Suprapubic skin (tissue), 4 donors: ENCODE data around the gene ADGRE3. TPM values are rescaled to one million over a fixed set of nuclear protein-coding genes. Genes with fewer than 3 reads are reported as not detected.
"Not testable (repeated sequence)": the region's sequence is repeated elsewhere in the genome, so short reads cannot be mapped to it uniquely, and the experiment has no call there.

Experiments
- DNase-seq, 2 donors: peaks; one replicate each; pipeline ENCODE4 v3.0.0-alpha.2; 2019; ENCODE audit warnings: low spot score in 2 of 2
- H3K27ac ChIP-seq: fragments of 200-600 bp; sonication (generic); one replicate; pipeline ENCODE4 v1.5.1; 2019
- H3K27me3 ChIP-seq: fragments of 200-600 bp; sonication (generic); one replicate; pipeline ENCODE4 v1.5.1; 2019
- H3K36me3 ChIP-seq: fragments of 200-600 bp; sonication (generic); one replicate; pipeline ENCODE4 v1.5.1; 2019
- H3K4me1 ChIP-seq: fragments of 200-600 bp; sonication (generic); one replicate; pipeline ENCODE4 v1.5.1; 2019
- H3K4me3 ChIP-seq: fragments of 200-600 bp; sonication (generic); one replicate; pipeline ENCODE4 v1.5.1; 2019; ENCODE audit warnings: mild to moderate bottlenecking
- H3K9me3 ChIP-seq: fragments of 200-600 bp; sonication (generic); one replicate; pipeline ENCODE4 v1.5.1; 2019
- CTCF ChIP-seq, 2 donors: fragments of 200-600 bp in 1 of 2; fragments of 450-650 bp in 1 of 2; sonication (generic) in 1 of 2; IDR thresholded peaks; one replicate each; pipeline ENCODE4 v1.5.1; 2016 to 2019; ENCODE audit warnings: antibody characterized with exemption in 2 of 2, mild to moderate bottlenecking in 1 of 2, moderate library complexity in 1 of 2
- EP300 ChIP-seq: sonication (generic); formaldehyde crosslinking; IDR thresholded peaks from one replicate; pipeline ENCODE4 v1.6.1; 2017; ENCODE audit warnings: antibody characterized with exemption
- POLR2A ChIP-seq, 2 donors: fragments of 450-650 bp; IDR thresholded peaks; one replicate each; pipeline ENCODE4 v1.6.1; 2017; ENCODE audit warnings: antibody characterized with exemption in 2 of 2, mild to moderate bottlenecking in 2 of 2, moderate library complexity in 2 of 2
- POLR2AphosphoS5 ChIP-seq, 3 donors: sonication (generic); formaldehyde crosslinking; IDR thresholded peaks; one replicate each; pipeline ENCODE4 v1.6.1; 2017; ENCODE audit warnings: antibody characterized with exemption in 3 of 3
- WGBS: methylation state at CpG from one replicate; pipeline ENCODE4 v1.1.5; 2018; 5-methylcytosine and 5-hydroxymethylcytosine counted together
- total RNA-seq, 4 donors: library from RNA; depleted of rRNA; stranded (reverse); fragments of >200 nt; gene quantifications; one replicate each; pipeline ENCODE4 v1.1.0, GENCODE V29; 2016

Gene ADGRE3
- total RNA-seq, 4 donors from 2014 or later: not detected

DNA sequence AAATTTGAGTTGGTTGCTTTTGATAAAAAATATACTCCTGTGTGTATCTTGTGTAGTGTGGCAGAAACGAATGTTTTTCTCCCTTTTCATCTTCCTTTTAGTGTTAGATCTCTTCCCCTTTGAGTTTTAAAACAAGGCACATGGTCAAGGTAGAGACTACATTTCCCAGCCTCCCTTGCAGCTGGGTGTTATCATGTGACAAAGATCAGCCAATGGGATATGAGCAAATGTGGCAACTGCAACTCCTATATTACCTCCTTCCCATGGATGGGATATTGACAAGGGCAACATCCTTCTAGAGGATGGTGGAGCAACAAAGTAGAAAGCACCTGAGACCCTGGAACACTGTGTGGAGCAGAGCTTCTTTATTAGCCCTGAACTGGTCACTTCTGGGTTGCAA is 42.4 kb downstream of the ADGRE3 start:
- Histone ChIP-seq H3K36me3 (no peaks in the 10 kb centered on the region), H3K4me3 (no peak overlapping the region), H3K4me1 (no peaks in the 10 kb centered on the region), H3K9me3 (no peaks in the 10 kb centered on the region), H3K27me3 (peaks cover 2% of the 10 kb centered on the region), H3K27ac (no peak overlapping the region)
- TF ChIP-seq CTCF (IDR thresholded peaks at IDR 0.05) (no peak), POLR2AphosphoS5 (IDR thresholded peaks at IDR 0.05) (no peak), EP300 (no peak), POLR2A (IDR thresholded peaks at IDR 0.05) (no peak)
- WGBS: 10% methylated on average over 1 of the region's 1 CpG
- no peak for DNase-seq

DNA sequence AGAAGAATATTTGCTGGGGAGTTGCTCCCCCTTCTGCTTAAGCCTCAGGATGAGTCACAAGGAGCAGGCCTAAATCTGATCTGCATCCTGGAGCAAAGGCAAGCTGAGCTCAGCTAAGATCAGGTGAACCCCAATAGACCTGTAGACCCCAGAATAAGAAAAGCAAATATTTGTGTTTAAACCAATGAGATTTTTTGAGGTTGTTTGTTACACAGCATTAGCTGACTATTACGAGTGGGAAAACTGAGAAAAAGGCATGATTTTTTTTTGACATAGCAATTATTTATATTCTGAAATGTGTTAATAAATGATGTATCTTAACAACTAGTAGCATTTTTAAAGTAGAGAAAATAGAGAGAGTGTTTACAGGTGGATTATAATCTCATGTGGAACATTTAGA is 45.1 kb downstream of the ADGRE3 start:
- no peaks in the 10 kb centered on the region for H3K4me1 ChIP-seq
- WGBS: 93% methylated on average over 1 of the region's 1 CpG
- no peak overlapping the region for H3K27ac ChIP-seq
- H3K4me3 ChIP-seq: no peak overlapping the region
- H3K9me3 ChIP-seq: no peaks in the 10 kb centered on the region
- no peaks in the 10 kb centered on the region for H3K36me3 ChIP-seq
- peaks cover 3% of the 10 kb centered on the region for H3K27me3 ChIP-seq
- no peak for DNase-seq
- TF ChIP-seq EP300 (no peak), CTCF (IDR thresholded peaks at IDR 0.05) (no peak), POLR2AphosphoS5 (IDR thresholded peaks at IDR 0.05) (no peak), POLR2A (IDR thresholded peaks at IDR 0.05) (no peak)

GRCh38 chr19:14624491-14624890 is 50.2 kb downstream of the ADGRE3 start:
- not testable (repeated sequence) for H3K27ac ChIP-seq, DNase-seq, H3K4me1 ChIP-seq, H3K4me3 ChIP-seq, H3K27me3 ChIP-seq, H3K9me3 ChIP-seq, H3K36me3 ChIP-seq
- WGBS: 76% methylated on average over 6 of the region's 6 CpGs

DNA sequence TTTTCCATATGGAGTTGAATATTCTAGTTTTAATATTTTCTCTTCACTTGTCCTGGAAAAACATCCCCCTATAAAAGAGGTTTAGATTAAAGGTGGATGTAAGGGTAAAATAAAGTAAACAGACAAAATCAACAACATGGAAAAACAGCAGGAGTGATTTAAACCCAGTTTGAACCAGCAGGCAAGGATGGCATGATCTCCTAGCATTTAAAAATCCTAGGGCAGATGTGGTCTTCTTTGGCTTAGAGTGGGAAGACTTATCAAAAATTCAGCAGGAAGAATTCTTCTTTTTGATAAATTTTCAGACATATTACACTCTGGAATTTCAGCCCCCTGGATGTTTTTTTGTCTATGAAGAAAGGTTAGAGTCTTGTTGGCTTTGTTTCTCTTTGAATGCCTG is 55.2 kb downstream of the ADGRE3 start:
- no peaks in the 10 kb centered on the region for H3K27me3 ChIP-seq
- no peak for TF ChIP-seq POLR2AphosphoS5 (IDR thresholded peaks at IDR 0.05)
- TF ChIP-seq EP300: no peak
- no peak for TF ChIP-seq CTCF (IDR thresholded peaks at IDR 0.05)
- TF ChIP-seq POLR2A (IDR thresholded peaks at IDR 0.05): no peak
- no peak for DNase-seq
- no peaks in the 10 kb centered on the region for H3K9me3 ChIP-seq
- no peaks in the 10 kb centered on the region for H3K36me3 ChIP-seq
- no peaks in the 10 kb centered on the region for H3K4me1 ChIP-seq
- no peak overlapping the region for H3K27ac ChIP-seq
- H3K4me3 ChIP-seq: no peak overlapping the region

DNA sequence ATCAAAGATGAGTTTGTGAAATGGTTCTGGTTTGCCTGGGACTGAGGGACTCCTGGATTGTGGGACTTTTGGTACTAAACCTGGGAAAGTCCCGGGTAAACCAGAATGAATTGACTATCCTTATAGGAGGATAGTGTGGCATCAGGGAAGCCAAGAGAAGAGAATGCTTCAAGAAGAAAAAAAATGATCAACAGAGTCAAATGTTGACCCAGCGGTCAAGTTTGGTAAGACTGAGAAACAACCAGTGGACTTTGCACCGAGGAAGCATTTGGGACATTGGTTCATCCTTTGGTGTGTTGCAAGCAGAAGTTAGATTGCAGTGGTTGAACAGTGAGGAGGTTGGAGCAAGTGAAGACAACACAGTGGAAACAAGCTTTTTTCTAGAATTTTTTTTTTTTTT is 58.2 kb downstream of the ADGRE3 start:
- Histone ChIP-seq H3K27me3 (no peaks in the 10 kb centered on the region), H3K27ac (no peak overlapping the region), H3K36me3 (no peaks in the 10 kb centered on the region), H3K4me1 (no peaks in the 10 kb centered on the region), H3K4me3 (no peak overlapping the region), H3K9me3 (no peaks in the 10 kb centered on the region)
- WGBS: 91% methylated on average over 3 of the region's 3 CpGs
- TF ChIP-seq CTCF (IDR thresholded peaks at IDR 0.05): no peak
- no peak for TF ChIP-seq POLR2AphosphoS5 (IDR thresholded peaks at IDR 0.05)
- no peak for TF ChIP-seq EP300
- no peak for TF ChIP-seq POLR2A (IDR thresholded peaks at IDR 0.05)
- no peak for DNase-seq

- H3K27me3 ChIP-seq: no peaks in the 10 kb centered on the region
- H3K9me3 ChIP-seq: no peaks in the 10 kb centered on the region
- TF ChIP-seq EP300 (no peak), POLR2AphosphoS5 (IDR thresholded peaks at IDR 0.05) (no peak), CTCF (IDR thresholded peaks at IDR 0.05) (no peak), POLR2A (IDR thresholded peaks at IDR 0.05) (no peak)
- H3K36me3 ChIP-seq: no peaks in the 10 kb centered on the region
- no peak overlapping the region for H3K27ac ChIP-seq
- no peak overlapping the region for H3K4me3 ChIP-seq
- no peak for DNase-seq
- H3K4me1 ChIP-seq: no peaks in the 10 kb centered on the region
- WGBS: 91% methylated on average over 8 of the region's 8 CpGs
Measured at GRCh38 chr19:14615623-14616022, 59.0 kb downstream of the ADGRE3 start.
